GM23248 (cell line): Measurements from ENCODE around the gene SEMA3G.

ENCODE experiments used
- EZH2 ChIP-seq: fragments of 200-600 bp; sonication (generic); IDR thresholded peaks from 2 replicates; pipeline ENCODE4 v1.6.1; 2018; ENCODE audit warnings: antibody characterized with exemption, mild to moderate bottlenecking; ENCODE audit not compliant: insufficient read depth, poor library complexity, severe bottlenecking
- EZH2phosphoT487 ChIP-seq: fragments of 200-600 bp; sonication (generic); IDR thresholded peaks from 2 replicates; pipeline ENCODE4 v1.6.1; 2018; ENCODE audit warnings: antibody characterized with exemption, moderate library complexity, mild to moderate bottlenecking, low read depth; ENCODE audit not compliant: insufficient read depth

- TF ChIP-seq EZH2 (no peak), EZH2phosphoT487 (no peak)
These were observed 4.2 kb downstream of the SEMA3G start for GRCh38 chr3:52440671-52441070.
